K562 (cell line): ENCODE results near the gene CELSR3.

Experiments used
- CTCF ChIP-seq, 3 experiments: IDR thresholded peaks in 2 of 3; conservative IDR thresholded peaks in 1 of 3; 2 replicates each; pipeline ENCODE4 v1.5.1; 2011 to 2012; ENCODE audit warnings: low read length in 3 of 3, mild to moderate bottlenecking in 3 of 3, control low read depth in 2 of 3, improper control_type of control experiment in 1 of 3, inconsistent platforms in 1 of 3, low read depth in 1 of 3, mixed read lengths in 1 of 3, moderate library complexity in 1 of 3; ENCODE audit not compliant: insufficient read depth in 2 of 3
- MAX ChIP-seq: sonication (generic); formaldehyde crosslinking; IDR thresholded peaks from 2 replicates; pipeline ENCODE4 v1.9.0; 2022; ENCODE audit warnings: mild to moderate bottlenecking, missing genetic modification reagents

GRCh38 chr3:48655063-48655462, 7.6 kb downstream of the CELSR3 start:
- no peak for TF ChIP-seq CTCF (IDR thresholded peaks at IDR 0.05 in 2 of 3, conservative IDR thresholded peaks at IDR 0.05 in 1 of 3; ENCODE audit: insufficient read depth in 2 of 3, low read depth in 1 of 3, low read length in 3 of 3)
- no peak for TF ChIP-seq MAX
